NCI-H1105 (cell line): ENCODE data around the gene DEUP1.
"Not testable (repeated sequence)": the region's sequence is repeated elsewhere in the genome, so short reads cannot be mapped to it uniquely, and the experiment has no call there.

ENCODE experiments used
- DNase-seq: peaks from one replicate; lab custom pipeline; 2025; lab: John Stamatoyannopoulos, UW

Gene DEUP1

DNA sequence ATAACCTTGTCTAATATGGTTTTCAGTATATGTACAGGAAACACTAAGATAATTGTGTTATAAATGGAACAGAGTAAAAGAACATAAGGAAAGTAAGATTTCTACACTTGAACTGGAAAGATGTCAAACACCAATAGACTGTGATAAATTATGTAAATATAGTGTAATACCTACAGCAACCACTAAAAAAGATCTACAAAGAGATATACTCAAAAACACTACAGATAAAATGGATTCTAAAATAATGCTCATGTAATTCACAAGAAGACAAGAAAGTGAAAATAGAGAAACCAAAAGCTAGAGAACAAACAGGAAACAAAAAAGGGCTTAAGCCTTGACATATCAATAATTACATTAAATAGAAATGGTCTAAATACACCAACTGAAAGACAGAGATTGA is 30.9 kb downstream of the DEUP1 start:
- DNase-seq: no peak

DNA sequence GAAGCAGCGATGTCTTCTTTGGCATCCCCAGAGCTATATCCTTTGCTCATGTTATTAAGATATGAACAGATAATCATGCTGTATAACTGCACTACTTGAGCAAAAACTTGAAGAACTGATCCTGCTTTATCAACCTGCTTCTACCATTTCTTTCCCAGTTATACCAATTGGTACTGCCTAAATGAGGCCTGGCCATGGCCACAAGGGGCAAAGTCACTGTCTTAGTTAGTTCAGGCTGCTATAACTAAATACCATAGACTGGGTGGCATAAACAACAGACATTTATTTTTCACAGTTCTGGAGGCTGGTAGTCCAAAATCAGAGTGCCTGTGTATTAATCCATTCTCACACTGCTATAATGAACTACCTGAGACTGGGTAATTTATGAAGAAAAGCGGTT is 37.5 kb downstream of the DEUP1 start:
- DNase-seq: no peak

DNA sequence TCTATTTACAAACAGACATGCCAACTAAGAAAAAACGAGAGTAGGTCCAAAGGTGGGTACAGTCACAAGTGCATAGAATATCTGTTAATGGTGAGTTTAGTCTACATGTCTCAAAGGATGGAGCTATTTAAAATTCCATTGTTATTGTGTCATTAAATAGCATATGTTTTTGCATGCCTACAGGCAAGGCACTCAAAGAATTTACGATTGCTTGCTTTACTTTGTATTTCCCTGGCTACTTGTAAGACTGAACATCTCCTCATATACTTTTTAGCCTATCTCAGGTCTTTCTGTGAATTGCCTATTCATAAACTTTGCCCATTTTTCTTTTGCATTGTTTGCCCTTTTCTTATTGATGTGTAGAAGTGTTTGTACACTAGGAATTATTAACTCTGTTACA is 39.7 kb downstream of the DEUP1 start:
- no peak for DNase-seq

DNA sequence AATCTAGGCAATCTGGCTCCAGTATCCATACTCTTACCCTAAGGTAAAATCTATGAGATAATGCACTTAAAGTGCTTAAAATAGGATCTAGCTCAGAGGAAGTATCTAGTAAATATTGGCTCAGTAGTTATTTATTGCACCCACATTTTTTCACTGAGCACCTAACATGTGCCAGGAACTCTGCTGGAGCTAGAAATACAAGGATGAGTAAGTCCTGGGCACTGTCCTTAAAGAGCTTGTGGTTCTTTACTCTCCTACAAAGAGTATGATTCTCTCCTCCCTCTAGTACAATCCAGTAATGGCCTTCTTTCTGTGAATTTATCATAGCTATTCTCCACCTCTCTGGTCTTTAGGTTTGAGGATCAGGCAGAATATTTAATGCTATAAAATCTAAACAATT is 59.2 kb downstream of the DEUP1 start:
- DNase-seq: no peak

DNA sequence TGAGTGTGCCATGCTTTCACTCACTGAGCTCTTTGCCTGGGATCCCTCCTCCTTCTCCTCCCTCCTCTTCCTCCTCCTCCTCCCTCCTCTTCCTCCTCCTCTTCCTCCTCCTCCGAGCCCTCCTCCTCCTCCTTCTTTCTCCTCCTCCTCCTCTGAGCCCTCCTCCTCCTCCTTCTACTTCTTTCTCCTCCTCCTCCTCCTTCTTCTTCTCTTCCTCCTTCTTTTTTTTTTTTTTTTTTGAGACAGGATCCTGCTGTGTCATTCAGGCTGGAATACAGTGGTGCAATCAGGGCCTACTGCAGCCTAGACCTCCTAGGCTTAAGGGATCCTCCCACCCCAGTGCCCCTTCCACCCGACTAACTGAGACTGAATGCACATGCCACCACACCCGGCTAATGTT is 62.3 kb downstream of the DEUP1 start:
- DNase-seq: no peak

DNA sequence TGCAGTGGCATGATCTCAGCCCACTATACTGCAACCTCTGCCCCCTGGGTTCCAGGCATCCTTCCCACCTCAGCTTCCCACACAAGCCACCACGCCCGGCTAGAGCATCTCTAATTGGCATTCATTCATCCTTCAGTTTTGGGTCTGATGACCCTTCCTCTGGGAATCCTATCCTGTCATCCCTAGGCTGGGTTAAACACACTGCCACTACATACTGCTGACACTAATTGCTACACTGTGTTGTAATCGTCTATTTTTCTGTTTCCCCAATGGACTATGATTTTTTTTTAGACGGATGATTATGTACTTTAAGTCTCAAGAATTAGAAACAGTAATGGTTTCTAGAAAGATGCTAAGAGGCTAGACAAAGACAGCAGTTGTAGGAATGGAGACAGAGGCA is 62.8 kb downstream of the DEUP1 start:
- no peak for DNase-seq

DNA sequence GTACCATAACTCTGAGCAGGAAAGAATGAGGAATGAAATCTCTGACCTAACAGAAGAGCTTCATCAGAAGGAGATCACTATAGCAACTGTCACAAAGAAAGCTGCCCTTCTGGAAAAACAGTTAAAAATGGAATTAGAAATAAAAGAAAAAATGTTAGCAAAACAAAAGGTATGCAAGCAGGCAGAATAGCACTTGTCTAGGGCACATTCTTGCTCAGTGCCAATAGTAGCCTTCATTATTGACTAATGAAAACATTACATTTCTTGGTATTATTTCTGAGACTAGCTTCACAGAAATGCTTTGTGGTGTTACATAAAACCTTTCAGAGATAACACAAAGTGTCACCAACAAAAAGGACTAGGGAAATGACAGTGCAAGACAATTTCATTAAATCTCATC is 63.9 kb downstream of the DEUP1 start:
- no peak for DNase-seq

DNA sequence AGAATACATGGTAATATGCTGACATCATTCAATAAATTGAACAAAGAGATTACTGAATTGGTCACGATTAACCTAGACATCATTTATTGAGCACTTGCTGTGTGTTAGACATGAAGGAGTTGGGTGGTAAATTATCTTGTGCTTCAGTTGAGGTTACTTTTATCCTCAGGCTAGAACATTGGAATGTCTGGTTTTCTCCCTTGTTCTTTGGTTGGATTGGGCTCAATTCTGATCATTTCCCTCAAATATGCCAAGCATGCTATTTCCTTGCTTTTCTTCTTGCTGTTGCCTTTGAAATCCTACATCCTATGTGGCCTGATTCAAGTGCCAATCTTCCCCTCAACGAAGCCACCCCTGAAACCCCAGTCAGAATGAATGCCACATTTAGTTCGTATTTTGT is 65.8 kb downstream of the DEUP1 start:
- no peak for DNase-seq

DNA sequence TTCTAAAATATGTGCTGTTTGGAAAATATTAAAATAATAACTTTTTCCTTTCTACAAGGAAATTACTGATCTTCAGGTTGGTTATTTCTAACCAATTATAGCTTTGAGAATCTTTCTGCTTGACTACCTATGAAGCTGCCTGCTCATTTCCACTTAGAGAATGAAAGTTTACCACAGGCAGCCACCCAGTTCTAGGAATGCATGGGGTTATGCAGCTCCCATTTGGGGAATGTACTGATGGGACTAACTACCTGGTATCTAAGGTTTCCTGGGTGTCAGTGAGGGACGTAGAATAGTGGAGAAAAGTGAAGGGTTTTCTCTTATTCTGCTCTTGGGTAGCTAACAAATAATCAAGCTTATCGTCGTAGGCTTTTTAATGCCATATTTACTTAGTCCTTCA is 73.4 kb downstream of the DEUP1 start:
- DNase-seq: no peak

DNA sequence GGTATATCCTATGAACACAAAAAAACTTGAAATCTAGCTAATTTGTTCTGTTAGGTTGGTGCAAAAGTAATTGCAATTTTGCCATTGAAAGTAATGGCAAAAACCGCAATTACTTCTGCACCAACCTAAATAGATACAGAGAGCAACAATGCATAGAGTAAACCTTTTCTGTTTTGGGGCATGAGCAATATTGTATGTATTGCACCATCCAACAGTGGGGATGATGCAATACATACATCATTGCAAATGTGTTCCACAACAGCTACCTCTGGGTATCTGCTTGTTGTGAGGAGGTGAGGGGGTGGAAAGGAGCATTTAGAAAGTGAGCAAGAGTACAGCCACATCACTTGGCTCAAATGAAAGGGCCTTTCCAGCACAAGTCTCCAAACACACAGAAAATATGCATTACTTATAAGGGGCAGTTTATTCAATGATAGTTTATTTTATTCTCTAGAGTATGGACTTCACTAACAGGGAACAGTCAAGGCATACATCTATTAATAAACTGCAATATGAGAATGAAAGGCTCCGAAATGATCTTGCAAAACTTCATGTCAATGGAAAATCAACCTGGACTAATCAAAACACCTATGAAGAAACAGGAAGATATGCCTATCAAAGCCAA is 77.3 kb downstream of the DEUP1 start:
- no peak for DNase-seq

DNA sequence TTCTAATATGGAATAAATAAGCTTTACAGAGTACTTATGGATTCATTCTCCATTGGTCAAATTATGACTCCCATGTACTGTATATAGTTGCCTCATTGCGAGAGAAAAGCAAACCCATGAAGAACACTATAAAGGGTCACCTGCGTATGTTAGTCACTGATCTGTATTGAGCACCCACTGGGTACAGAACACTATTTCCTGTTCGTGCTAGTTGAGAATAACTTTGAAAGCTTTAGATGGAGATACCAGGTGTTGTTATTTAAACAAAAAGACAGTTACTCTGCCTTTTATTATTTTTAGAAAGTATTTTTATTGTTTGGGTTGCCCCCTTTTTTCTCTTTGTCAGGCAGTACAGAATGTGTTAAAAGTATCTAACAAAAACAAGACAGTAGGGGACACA is 79.9 kb downstream of the DEUP1 start:
- no peak for DNase-seq

DNA sequence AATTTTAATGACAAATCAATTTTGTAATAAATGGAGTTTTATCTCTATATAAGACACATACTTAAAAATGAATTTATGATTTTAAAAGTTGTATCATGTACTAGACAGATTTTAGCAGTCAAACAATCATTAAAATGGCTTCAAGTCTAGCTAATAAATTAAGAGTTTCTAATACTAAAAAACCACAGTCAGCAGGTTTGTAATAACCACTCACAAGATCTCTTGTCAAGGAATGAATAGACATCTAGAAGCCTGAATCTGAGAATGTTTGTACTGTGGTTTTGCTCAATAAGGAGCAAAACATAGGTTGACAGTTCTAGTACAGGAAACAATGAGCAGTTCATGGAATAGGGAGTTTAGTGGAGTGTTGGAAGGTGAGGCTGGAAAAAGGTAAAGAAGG is 81.2 kb downstream of the DEUP1 start:
- no peak for DNase-seq

DNA sequence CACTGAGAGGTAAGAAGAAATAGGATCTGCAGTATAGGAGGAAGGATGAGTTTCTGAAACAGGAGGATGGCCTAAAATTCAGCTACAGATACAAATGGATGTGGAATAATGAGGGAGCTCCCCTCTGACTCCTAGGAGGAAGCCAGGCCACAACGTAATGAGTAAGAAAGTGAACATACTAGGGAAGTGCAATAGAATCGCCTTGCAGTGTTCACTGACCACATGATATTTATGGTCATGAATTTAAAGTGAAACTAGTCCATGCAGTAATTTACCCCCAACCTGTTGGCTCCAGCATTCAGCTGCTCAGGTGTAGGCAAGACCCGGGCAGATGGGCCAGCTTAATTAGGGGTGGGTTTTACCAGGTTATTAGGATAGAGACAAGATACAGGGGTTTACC is 101.7 kb downstream of the DEUP1 start:
- no peak for DNase-seq

DNA sequence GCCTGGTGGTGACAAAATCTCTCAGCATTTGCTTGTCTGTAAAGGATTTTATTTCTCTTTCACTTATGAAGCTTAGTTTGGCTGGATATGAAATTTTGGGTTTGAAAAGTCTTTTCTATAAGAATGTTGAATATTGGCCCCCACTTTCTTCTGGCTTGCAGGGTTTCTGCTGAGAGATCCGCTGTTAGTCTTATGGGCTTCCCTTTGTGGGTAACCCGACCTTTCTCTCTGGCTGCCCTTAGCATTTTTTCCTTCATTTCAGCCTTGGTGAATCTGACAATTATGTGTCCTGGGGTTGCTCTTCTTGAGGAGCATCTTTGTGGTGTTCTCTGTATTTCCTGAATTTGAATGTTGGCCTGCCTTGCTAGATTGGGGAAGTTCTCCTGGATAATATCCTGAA is 112.7 kb downstream of the DEUP1 start:
- not testable (repeated sequence) for DNase-seq

DNA sequence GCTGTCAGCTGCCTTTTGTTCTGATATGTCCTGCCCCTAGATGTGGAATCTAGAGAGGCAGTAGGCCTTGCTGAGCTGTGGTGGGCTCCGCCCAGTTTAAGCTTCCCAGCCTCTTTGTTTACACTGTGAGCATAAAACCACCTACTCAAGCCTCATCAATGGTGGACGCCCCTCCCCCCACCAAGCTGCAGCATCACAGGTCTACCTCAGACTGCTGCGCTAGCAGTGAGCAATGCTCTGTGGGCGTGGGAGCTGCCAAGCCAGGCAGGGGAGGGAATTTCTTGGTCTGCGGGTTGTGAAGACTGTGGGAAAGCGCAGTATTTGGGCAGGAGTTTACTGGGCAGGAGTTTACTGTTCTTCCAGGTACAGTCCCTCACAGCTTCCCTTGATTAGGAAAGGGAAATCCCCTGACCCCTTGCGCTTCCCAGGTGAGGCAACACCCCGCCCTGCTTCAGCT is 114.1 kb downstream of the DEUP1 start:
- no peak for DNase-seq

DNA sequence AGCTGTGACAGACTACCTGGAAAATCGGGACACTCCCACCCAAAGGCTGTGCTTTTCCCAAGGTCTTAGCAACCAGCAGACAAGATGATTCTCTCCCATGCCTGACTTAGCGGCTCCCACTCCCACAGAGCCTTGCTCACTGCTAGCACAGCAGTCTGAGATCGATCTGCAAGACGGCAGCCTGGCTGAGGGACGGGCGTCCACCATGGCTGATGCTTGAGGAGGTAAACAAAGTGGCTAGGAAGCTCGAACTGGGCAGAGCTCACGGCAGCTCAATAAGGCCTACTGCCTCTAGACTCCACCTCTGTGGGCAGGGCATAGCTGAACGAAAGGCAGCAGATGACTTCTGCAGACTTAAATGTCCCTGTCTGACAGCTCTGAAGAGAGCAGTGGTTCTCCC is 127.7 kb downstream of the DEUP1 start:
- DNase-seq: no peak

DNA sequence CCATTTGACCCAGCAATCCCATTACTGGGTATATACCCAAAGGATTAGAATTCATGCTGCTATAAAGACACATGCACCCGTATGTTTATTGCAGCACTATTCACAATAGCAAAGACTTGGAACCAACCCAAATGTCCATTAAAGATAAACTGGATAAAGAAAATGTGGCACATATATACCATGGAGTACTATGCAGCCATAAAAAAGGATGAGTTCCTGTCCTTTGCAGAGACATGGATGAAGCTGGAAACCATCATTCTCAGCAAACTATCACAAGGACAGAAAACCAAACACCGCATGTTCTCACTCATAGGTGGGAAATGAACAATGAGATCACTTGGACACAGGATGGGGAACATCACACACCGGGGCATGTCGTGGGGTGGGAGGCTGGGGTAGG is 133.1 kb downstream of the DEUP1 start:
- not testable (repeated sequence) for DNase-seq

DNA sequence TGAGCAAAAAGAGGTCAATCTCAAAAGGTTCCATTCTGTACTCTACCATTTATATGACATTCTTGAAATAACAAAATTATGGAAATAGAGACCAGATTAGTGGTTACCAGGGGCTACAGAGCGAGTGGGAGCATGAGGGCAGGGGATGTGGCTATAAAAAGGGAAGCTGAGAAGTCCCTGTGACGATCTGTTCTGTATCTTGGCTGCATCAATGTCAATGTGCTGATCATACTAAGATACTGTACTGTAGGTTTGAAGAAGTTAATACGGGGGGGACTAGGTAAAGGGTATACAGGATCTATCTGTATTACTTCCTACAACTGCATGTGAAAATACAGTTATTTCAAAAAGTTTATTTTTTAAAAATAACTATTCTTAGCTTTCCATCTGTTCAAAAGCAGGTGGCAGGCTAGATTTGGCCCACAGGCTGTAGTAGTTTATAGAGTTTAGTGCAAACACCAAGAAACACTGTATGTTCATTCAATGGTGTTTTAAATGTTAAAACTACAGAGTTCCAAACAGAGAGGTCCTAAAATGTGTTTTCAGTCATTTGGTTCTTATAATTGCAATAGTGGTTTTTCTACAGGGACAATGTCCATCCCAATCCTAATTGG is 134.5 kb downstream of the DEUP1 start:
- DNase-seq: no peak

DNA sequence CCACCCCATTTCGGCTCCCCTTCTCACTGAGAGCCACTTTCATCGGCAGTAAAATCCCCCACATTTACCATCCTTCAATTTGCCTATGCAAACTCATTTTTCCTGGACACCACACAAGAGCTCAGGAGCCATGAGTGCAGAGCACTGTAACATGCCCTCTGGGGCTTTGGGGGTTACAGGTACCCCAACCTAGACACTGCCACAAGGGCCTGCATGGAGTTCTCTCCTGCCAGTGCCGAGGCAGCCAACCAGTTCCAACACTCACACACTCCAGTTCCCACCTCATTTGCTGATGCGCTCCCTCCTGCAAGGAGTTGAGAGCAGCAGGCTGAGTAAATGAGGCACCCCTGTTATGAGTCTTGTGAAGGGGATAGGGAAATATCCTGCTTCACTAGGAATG is 136.5 kb downstream of the DEUP1 start:
- DNase-seq: no peak

DNA sequence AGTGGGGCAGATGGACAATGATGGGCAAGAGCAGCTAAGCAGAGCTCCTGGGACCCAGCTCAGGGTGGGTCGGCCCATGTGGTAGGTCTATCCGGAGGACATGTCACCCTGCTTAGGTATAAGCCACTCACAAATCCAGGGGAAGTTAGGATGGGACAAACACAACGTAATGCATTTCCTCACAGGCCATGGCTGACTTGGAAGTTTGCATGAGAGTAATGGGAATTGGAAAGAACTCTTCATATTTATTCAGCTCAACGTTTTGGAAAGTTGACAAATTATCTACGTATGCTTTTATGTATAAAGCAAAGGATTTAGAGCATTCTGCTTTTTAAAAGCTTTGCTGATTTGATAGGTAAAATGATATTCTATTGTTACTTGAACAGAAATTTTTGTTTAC is 137.7 kb downstream of the DEUP1 start:
- peak; percentile 21 for DNase-seq

DNA sequence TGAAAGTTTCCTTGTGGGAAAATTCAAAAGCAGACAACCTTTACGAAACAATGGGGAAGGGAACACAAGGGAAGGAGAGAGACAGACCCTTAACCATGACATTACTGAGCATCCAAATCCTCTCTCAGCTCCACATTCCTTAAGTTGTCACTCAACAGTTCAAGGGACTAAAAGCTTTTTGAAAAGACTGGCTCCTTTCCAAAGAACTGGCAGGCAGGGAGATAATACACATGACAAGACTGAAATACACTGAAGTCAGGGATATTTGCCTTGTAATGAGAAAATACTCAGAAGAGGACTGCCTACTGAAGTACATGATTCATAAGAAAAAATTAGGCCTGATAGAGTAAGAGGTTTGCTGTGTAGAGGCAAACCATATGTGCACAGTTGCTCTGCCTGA is 143.6 kb downstream of the DEUP1 start:
- DNase-seq: no peak

DNA sequence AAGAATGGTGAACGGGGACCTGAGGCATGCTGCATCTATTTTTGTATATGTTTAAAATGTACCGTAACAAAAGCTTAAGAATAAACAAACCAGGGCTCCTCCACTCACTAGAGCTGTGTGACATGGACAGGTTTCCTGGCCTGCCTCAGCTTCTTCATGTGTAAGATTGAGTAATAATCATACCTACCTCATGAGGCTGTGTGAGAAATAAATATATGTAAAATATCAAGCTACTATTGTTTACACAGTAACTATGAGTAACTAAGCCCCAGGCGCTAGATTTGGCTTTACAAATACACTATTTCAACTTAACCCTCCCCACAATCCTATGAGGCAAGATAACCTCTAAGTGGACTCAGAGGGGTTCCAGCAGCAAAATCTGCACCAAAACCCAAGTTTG is 146.3 kb downstream of the DEUP1 start:
- no peak for DNase-seq

DNA sequence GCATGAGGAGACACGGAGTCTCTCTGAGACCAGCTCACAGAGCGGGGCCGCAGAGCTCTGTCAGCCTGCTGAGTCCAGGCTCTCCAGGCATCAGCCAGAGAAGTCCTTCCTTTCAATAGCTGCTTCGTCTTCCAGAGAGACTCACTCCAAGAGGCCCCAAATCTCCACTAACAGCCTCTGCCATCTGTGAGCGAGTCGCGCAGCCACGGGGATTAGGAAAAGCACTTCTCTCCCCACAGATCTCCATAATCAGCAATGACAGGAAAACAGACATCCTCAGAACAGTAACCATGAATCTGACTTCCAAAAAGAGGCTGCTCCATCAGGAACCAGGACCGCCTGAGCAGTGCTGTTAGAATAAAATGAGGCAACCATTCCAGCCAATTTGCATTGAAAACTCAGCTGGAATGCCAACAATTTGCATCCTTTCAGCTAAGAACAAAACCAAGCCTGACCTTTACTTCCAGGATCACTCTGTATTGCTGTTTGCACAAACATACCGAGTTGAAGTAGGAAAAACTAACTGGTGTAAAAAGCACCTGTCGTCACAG is 147.2 kb downstream of the DEUP1 start:
- DNase-seq: no peak

DNA sequence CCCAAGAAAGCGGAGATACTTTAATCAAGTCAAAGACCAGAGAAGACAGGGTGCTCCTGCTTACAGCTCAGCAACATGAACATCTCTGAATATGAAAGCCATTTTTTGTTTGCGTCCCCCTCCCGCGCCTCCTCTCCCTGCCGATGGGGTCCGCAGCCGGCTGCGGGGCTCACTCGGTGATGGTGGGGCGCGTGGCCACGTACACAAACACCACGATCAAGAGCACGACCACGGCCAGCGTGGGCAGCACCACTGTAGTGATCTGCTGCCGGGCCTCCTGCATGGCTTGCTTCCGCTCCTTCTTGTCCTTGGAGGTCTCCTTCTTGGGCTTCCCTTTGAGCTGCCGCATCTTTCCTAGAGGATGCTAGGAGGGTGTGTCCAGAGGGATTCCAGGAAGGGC is 148.3 kb downstream of the DEUP1 start:
- no peak for DNase-seq
